GM19099 (cell line): ENCODE measurements around the gene FRS3.
A peak's percentile ranks its signal among the peaks of the same experiment; 100 is the strongest.

Source experiments
- POLR2A ChIP-seq: IDR thresholded peaks from 3 replicates; pipeline ENCODE4 v1.6.1; 2011; ENCODE audit warnings: low read depth; ENCODE audit not compliant: insufficient read length; ENCODE audit errors: extremely low read depth

The FRS3 gene

GRCh38 chr6:41801380-41801779 lies 21.7 kb upstream of the FRS3 start:
- no peak for TF ChIP-seq POLR2A

- TF ChIP-seq POLR2A = no peak
These were observed 19.8 kb upstream of the FRS3 start for GRCh38 chr6:41799559-41799911.

- no peak for TF ChIP-seq POLR2A
These were observed 19.3 kb upstream of the FRS3 start for GRCh38 chr6:41798901-41799558.

GRCh38 chr6:41796474-41796873 lies 16.8 kb upstream of the FRS3 start:
- no peak for TF ChIP-seq POLR2A

- no peak for TF ChIP-seq POLR2A
These were observed 12.3 kb upstream of the FRS3 start for GRCh38 chr6:41791984-41792383.

GRCh38 chr6:41791305-41791704 lies 11.6 kb upstream of the FRS3 start:
- TF ChIP-seq POLR2A = no peak

- TF ChIP-seq POLR2A = no peak
These were observed 10.3 kb upstream of the FRS3 start for GRCh38 chr6:41790045-41790444.

GRCh38 chr6:41789390-41789724 lies 9.7 kb upstream of the FRS3 start:
- TF ChIP-seq POLR2A = no peak

GRCh38 chr6:41787219-41787917 lies 7.7 kb upstream of the FRS3 start, which contains the start of gene TOMM6:
TOMM6 (plus strand) TSS chr6:41787694; CDS start chr6:41787698, 4 bp downstream.
- TF ChIP-seq POLR2A = peak; percentile 88

- peak; percentile 18 for TF ChIP-seq POLR2A
These were observed 6.9 kb upstream of the FRS3 start for GRCh38 chr6:41786451-41787218.

GRCh38 chr6:41785689-41786450 lies 6.2 kb upstream of the FRS3 start:
- TF ChIP-seq POLR2A = no peak

GRCh38 chr6:41785254-41785653 lies 5.6 kb upstream of the FRS3 start:
- TF ChIP-seq POLR2A = no peak

GRCh38 chr6:41784581-41785171 lies 5.0 kb upstream of the FRS3 start:
- no peak for TF ChIP-seq POLR2A

- TF ChIP-seq POLR2A = no peak
These were observed 3.5 kb upstream of the FRS3 start for GRCh38 chr6:41783106-41783780.
